GM08714 (cell line): ENCODE results near the gene HTR2C.
"Not testable (repeated sequence)": the region's sequence is repeated elsewhere in the genome, so short reads cannot be mapped to it uniquely, and the experiment has no call there.

Experiments
- H3K4me3 ChIP-seq: fragments of 200-500 bp; sonication (Bioruptor generic); 2 replicates; pipeline ENCODE4 v1.5.1; 2014; ENCODE audit warnings: mild to moderate bottlenecking, low read length, inconsistent platforms
- ZNF274 ChIP-seq: IDR thresholded peaks from 2 replicates; pipeline ENCODE4 v1.6.1; 2012; ENCODE audit warnings: mild to moderate bottlenecking, low read depth, low read length

The HTR2C gene

DNA sequence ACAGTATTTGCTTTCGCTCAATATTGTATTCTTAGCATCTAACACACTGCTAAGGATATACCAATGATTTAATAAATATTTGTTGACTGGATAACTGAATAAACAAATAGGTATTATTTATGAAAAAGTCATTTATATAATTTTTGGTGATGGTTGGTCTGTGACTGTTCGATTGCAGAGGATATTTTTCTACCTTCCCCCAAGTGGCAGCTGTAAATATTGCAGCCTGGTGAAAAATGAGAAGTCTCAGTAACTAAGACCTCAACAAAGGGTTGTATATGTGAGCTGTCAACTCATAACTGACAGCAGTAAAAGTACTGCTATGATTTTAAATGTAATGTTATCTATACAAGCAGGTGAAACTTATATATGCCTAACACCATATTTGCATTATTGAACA lies 36.0 kb downstream of the HTR2C start:
- no peak for TF ChIP-seq ZNF274
- no peak overlapping the region for H3K4me3 ChIP-seq

DNA sequence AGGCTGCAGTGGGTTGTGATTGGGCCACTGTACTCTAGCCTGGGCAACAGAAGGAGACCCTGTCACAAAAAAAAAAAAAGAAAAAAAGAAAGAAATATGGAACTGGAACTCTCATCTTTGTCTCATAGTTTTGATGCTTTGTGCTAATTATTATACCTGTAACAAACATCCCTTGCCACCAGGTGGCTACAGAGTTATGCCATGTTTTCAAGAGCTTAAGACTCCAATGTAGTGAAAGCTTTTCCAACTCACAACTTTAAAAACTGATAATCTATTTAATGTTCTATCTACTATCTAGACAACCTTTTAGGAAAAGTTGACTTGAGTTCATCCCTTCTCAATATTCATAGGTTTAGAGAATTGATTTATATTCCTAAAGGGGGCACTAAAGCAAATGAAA lies 42.4 kb downstream of the HTR2C start:
- H3K4me3 ChIP-seq, result no peak overlapping the region
- no peak for TF ChIP-seq ZNF274

DNA sequence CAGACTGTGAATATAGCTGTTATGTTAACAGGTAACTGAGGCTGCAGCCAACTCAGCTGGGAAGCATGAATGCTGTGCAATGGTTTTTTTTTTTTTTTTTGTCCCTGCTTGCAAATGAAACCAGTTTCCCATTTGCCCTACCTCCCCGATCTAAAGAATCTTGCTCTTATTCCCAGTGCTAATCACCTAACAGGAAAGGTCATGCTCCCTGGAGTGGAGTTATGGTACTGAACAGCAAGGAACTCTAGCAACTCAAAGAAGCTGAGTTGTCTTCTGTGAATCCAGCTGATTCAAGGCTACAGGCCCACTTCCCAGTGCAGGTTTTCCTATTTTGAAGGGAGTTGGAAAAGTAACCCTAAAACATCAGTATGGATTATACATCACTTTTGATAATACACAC lies 52.1 kb downstream of the HTR2C start:
- H3K4me3 ChIP-seq, result no peak overlapping the region
- TF ChIP-seq ZNF274, result no peak

DNA sequence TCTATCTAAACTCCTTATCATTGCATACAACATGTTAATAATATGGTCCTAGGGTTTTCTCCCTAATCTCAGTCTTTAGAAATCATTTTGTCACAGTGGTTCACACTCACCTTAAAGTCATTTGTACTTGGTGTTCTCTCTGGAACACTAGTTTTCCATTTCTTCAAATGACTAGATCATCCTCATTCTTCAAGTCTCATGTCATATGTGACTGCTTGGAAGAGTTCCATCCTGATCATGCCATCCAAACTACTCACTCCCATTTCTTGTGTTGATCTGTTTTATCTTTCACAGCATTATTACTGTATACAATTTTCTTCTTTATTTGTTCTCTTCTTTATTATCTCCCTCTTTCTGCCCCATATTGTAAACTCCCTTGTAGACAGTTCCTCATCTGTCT lies 66.5 kb downstream of the HTR2C start:
- H3K4me3 ChIP-seq, result no peak overlapping the region
- no peak for TF ChIP-seq ZNF274

DNA sequence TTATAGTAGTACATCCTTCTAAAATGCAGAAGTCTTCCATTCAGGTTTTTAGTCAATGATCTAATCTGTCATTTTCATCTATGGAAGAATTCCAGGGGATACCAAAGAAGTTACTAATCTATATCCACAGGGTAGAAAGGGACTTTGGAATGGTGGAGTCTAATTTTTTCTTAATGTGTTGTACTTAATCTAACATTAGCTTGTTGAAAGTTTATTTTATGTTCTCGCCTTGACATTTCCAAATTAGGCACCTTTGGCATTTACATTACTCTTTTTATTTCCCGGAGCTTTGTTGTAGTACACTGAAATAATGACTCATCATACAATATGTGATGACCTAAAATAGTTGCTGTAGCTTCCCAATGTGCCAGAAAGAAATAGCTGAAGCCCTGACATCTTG lies 91.5 kb downstream of the HTR2C start:
- no peak for TF ChIP-seq ZNF274
- H3K4me3 ChIP-seq, result no peak overlapping the region

DNA sequence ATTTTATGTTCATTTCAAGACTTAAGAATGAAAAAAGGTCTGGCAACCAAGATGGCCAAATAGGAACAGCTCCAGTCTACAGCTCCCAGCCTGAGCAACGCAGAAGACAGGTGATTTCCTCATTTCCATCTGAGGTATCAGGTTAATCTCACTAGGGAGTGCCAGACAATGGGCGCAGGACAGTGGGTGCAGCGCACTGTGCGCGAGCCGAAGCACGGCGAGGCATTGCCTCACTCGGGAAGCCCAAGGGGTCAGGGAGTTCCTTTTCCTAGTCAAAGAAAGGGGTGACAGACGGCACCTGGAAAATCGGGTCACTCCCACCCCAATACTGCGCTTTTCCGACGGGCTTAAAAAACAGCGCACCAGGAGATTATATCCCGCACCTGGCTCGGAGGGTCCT lies 116.6 kb downstream of the HTR2C start:
- not testable (repeated sequence) for H3K4me3 ChIP-seq

DNA sequence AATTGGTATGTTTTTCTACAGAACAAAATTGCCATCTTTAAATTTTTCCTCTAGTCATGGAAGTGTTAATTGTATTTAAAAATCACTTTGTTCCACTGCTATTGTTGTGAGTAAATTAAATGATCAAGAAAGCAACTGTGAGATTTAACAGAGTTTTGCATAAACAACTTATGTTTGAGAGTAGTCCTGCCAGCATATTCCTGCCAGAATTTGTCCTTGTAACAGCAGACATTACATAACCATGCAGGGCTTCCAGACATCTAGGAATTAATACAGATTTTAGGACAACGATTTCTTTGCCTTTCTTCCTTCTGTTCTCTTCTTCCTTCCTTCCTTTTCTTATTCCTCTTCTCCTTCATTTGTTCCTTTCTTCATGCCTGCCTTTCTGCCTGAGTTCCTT lies 125.5 kb downstream of the HTR2C start:
- H3K4me3 ChIP-seq, result no peak overlapping the region
- TF ChIP-seq ZNF274, result no peak

DNA sequence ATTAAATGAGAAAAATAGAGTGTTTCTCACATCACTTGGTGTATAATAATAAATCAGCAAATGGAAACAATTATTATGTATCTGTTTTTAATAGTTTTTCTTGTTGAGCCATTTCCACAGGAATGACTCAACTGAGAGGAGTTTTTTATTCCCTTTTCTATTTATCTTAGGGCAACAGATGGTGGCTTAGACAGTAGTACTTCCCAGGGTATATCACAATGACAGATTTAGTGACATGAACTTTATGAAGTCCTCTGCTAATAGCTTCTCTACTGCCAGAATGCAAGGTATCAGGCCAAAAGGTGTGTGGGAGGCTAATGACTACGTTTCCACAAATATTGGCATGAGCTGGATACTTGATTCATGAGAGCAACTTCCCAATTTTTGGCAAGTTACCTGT lies 126.7 kb downstream of the HTR2C start:
- TF ChIP-seq ZNF274, result no peak
- H3K4me3 ChIP-seq, result no peak overlapping the region

DNA sequence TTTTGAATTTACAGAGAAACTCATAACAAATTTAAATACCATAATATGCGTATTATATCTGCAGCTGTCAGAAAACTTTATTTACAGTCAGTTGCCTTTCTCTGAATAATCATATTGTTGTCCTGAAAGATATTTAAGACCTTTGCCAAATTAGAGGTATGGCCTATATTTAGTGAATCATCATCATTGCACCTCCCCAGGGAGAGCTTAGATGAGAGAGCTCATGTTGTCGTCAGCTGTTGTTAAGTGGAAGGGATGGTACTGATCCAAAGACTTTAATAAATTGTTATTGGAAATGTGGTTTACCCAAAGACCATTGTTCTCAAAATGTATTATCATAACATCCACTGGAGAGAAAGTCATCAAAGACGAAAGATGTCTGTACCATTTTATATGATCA lies 128.6 kb downstream of the HTR2C start:
- H3K4me3 ChIP-seq, result no peak overlapping the region
- TF ChIP-seq ZNF274, result no peak

DNA sequence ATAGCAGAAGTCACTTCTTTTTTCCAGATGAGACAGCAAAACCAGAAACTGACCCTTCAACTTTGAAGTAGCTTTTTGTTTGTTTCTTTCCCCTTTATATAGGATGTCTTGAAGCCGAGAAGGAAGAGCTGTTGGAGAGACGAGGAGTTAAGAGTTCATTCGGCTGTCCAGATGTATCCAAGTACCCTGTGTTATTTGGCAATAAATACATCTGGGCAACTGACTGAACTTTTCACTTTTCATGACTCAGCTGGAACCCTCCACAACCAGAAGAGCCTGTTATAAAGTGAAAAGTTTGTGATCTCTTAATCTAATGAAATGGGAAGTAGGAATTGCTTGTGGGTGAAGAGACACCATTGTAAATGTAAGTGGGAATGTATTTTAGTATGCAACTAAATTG lies 131.2 kb downstream of the HTR2C start:
- no peak for TF ChIP-seq ZNF274
- H3K4me3 ChIP-seq, result no peak overlapping the region

DNA sequence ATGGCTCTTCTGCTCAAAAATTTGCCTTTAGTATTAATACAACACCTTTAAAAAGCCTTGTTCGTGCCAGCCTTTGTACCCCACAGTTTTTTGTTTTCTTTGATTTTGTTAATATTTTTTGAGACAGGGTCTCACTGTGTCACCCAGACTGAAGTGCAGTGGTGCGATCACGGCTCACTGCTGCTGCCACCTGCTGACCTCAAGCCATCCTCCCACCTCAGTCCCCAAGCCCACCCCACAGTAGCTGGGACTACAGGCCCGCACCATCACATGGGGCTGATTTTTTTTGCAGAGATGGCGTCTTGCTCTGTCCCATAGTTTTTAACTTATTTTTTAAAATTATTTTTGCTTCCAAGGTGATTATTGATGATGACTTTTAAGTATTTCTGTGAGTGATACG lies 134.0 kb downstream of the HTR2C start:
- no peak for TF ChIP-seq ZNF274
- no peak overlapping the region for H3K4me3 ChIP-seq

DNA sequence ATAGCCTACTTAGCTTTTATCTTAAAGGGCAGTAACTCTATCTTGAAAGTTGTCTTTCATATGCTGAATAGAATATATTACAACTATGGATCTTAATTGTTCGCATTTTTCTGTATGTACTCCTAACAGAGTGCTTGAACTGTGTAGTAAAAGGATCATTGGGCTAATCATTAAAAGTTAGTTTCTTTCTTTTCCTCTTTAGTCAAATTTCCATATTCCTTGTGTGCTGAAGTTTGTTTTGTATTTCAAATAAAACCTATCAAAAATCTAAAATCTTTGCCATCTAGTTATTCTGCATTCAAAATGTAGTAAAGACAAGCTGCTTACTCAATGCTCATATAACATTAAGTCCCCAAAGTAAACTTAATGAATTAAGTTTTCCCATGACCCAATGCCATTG lies 182.7 kb downstream of the HTR2C start:
- no peak overlapping the region for H3K4me3 ChIP-seq
- TF ChIP-seq ZNF274, result no peak

DNA sequence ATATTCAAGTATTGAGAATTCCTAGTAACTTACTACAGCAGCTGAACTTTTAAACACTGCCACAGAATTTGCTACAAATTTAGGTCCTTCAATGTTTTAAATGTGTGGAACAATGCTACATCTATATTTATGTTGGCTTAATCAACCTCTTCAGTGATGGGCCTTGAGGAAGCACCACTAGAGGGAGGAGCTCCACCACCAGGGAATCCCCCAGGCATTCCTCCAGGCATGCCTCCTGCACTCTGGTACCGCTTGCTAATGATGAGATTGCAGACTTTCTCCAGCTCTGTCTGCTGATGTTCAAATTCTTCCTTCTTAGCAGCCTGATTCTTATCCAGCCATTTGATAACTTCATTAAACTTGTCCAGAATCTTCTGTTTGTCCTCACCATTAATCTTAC lies 190.8 kb downstream of the HTR2C start:
- H3K4me3 ChIP-seq, result no peak overlapping the region
- no peak for TF ChIP-seq ZNF274

DNA sequence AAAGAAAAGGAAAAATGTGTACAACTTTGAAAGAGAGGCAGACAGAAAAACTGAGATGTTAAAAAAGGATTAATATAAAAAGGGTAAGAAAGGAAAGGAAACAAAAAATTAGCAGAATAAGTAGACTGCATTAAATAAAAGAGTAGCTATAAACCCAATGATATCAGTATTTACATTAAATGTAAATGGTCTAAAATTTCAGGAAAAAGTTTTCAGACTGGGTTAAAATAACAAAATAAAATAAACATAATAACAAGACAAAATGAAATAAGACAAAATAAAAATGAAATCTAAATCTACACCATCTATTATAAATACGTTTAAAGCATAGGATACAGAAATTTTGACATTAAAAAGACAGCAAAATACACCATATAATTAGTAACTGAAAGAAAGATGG lies 199.0 kb downstream of the HTR2C start:
- no peak overlapping the region for H3K4me3 ChIP-seq
- TF ChIP-seq ZNF274, result no peak

DNA sequence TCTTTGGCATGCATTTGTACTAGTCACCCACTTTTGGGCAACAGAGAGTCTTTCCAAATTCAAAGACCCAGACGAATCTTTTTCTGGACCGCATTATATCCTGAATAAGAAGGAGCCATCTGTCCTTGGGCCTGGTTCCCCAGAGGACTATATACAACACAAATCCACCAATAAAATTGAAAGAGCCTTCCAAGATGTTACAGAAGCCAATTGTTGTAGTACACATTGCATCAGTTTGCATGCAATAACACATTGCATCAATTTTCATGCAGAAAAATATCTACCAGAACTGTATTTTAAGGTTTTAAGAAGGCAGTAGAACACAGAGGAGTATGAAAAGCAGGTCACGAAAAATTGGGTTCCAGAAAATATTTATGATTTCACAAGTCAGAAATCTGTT lies 203.2 kb downstream of the HTR2C start:
- no peak overlapping the region for H3K4me3 ChIP-seq
- no peak for TF ChIP-seq ZNF274

DNA sequence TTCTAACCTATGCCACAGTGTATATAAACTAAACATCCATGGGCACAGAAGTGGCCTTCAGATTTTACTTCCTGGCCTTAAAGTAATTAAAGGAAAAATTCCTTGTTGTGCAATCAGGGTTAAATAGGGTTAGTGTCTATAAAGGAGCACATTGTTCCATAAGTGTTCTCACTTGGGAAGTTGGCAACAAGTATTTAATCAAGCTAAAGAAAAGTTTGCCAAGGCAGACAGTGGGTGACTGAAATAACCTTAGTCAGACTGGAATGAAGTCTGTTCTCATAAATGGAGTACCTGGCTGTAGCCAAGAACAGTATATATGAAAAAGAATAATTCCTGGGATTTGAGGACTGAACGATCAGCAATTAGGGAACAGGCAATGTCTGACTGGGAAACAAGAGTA lies 213.6 kb downstream of the HTR2C start:
- TF ChIP-seq ZNF274, result no peak
- H3K4me3 ChIP-seq, result no peak overlapping the region

DNA sequence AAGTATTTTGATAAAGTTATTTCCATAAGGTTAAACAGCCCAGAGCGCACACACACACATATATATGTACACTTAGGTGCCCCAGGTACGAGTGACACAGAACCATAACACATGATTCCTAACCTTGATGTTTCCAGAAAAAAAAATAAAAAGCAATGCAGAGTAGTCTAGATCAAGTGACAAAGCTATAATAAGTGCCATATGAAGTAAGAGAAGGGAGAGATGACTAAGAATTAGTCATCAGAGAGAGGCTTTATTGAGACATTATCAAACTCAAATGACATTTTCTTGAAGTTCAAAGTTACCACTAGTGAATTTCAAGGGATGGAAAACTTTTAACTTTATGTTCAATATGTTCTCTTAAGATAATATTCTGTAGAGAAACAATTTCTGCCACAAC lies 215.0 kb downstream of the HTR2C start:
- no peak overlapping the region for H3K4me3 ChIP-seq
- no peak for TF ChIP-seq ZNF274
